K562 (cell line): ENCODE measurements around the gene ZBTB9. TPM values are rescaled to one million over a fixed set of nuclear protein-coding genes. Genes with fewer than 3 reads are reported as not detected.

Experiments used
- ARHGAP35 ChIP-seq: fragments of 450-650 bp; IDR thresholded peaks from 2 replicates; pipeline ENCODE4 v1.6.1; 2018; ENCODE audit not compliant: partially characterized antibody
- BRD9 ChIP-seq: fragments of 450-650 bp; IDR thresholded peaks from 2 replicates; pipeline ENCODE4 v1.6.1; 2018; ENCODE audit warnings: low read depth; ENCODE audit not compliant: partially characterized antibody
- EGR1 ChIP-seq: fragments of 450-650 bp; conservative IDR thresholded peaks from 2 replicates; pipeline ENCODE4 v1.6.1; 2017; ENCODE audit warnings: mild to moderate bottlenecking
- EHMT2 ChIP-seq: fragments of 450-650 bp; IDR thresholded peaks from 2 replicates; pipeline ENCODE4 v1.6.1; 2018; ENCODE audit warnings: antibody characterized with exemption
- ELF2 ChIP-seq: fragments of 250-450 bp; sonication (Bioruptor Pico); IDR thresholded peaks from 2 replicates; pipeline ENCODE4 v1.5.0; 2021; ENCODE audit warnings: mild to moderate bottlenecking
- EP400 ChIP-seq: fragments of 450-650 bp; IDR thresholded peaks from 2 replicates; pipeline ENCODE4 v1.6.1; 2017; ENCODE audit warnings: antibody characterized with exemption, mild to moderate bottlenecking, moderate library complexity
- ETV6 ChIP-seq, 3 experiments: fragments of 150-350 bp in 1 of 3; sonication (generic) in 1 of 3; formaldehyde crosslinking in 1 of 3; IDR thresholded peaks; 2 replicates each; pipeline versions ENCODE4 v1.6.1 to v1.8.0; 2014 to 2022; ENCODE audit warnings: borderline replicate concordance in 2 of 3, low read depth in 2 of 3, antibody characterized with exemption in 1 of 3, low read length in 1 of 3, mild to moderate bottlenecking in 1 of 3, missing genetic modification reagents in 1 of 3
- FOSL1 ChIP-seq: fragments of 200-800 bp; sonication (Bioruptor generic); conservative IDR thresholded peaks from 2 replicates; pipeline ENCODE4 v1.6.1; 2016; ENCODE audit warnings: missing genetic modification characterization, missing compliant biosample characterization
- HMG20B ChIP-seq: fragments of 250-450 bp; sonication (Bioruptor Pico); IDR thresholded peaks from 2 replicates; pipeline ENCODE4 v1.5.0; 2021; ENCODE audit warnings: mild to moderate bottlenecking
- JUND ChIP-seq, 2 experiments: IDR thresholded peaks; 2 replicates in 1 of 2; 3 replicates in 1 of 2; pipeline ENCODE4 v1.6.1; 2011; ENCODE audit warnings: borderline replicate concordance in 2 of 2, low read depth in 2 of 2, low read length in 2 of 2, improper control_type of control experiment in 1 of 2, missing biosample characterization in 1 of 2, missing genetic modification characterization in 1 of 2, missing genetic modification reagents in 1 of 2
- KAT2B ChIP-seq: IDR thresholded peaks from one replicate; pipeline ENCODE4 v1.6.1; 2012; ENCODE audit warnings: low read depth, mild to moderate bottlenecking, control low read depth, inconsistent platforms, low read length, moderate library complexity
- LEF1 ChIP-seq: fragments of 450-650 bp; IDR thresholded peaks from 2 replicates; pipeline ENCODE4 v1.6.1; 2016; ENCODE audit warnings: mild to moderate bottlenecking
- MEIS2 ChIP-seq: fragments of 450-650 bp; IDR thresholded peaks from 2 replicates; pipeline ENCODE4 v1.6.1; 2014; ENCODE audit warnings: mild to moderate bottlenecking; ENCODE audit not compliant: partially characterized antibody
- MTA3 ChIP-seq: fragments of 450-650 bp; formaldehyde crosslinking; IDR thresholded peaks from 2 replicates; pipeline ENCODE4 v1.6.1; 2017; ENCODE audit warnings: mild to moderate bottlenecking, borderline replicate concordance
- NBN ChIP-seq: fragments of 450-650 bp; IDR thresholded peaks from 2 replicates; pipeline ENCODE4 v1.6.1; 2016; ENCODE audit warnings: low read depth, mild to moderate bottlenecking
- NCOR1 ChIP-seq: fragments of 450-650 bp; IDR thresholded peaks from 2 replicates; pipeline ENCODE4 v1.6.1; 2016; ENCODE audit warnings: mild to moderate bottlenecking, moderate library complexity
- NFRKB ChIP-seq: fragments of 450-650 bp; IDR thresholded peaks from 2 replicates; pipeline ENCODE4 v1.6.1; 2016; ENCODE audit warnings: low read depth
- SAFB ChIP-seq: fragments of 200-400 bp; formaldehyde crosslinking; IDR thresholded peaks from 2 replicates; pipeline ENCODE4 v1.6.1; 2017; ENCODE audit warnings: low read depth, low read length, borderline replicate concordance
- SMARCA5 ChIP-seq: fragments of 450-650 bp; IDR thresholded peaks from 2 replicates; pipeline ENCODE4 v1.6.1; 2016
- SMC3 ChIP-seq: conservative IDR thresholded peaks from 2 replicates; pipeline ENCODE4 v1.6.1; 2011; ENCODE audit warnings: low read depth, low read length, improper control_type of control experiment; ENCODE audit not compliant: insufficient read depth
- TARDBP ChIP-seq: fragments of 450-650 bp; IDR thresholded peaks from 2 replicates; pipeline ENCODE4 v1.6.1; 2016
- polyA plus RNA-seq, 8 experiments: library from polyadenylated mRNA; depleted of rRNA in 4 of 8; stranded (reverse) in 5 of 8; unstranded in 3 of 8; fragments of >200 nt; fragmentation: Nextera tagmentation in 2 of 8; fragmentation: Illumina TruSeq in 1 of 8; extraction: Ambion mirVana in 2 of 8; extraction: Trizol in 1 of 8; gene quantifications; 2 replicates each; pipeline versions ENCODE4 v1.2.1 to v1.2.3, GENCODE V29; 2011 to 2014; ENCODE audit warnings: inconsistent platforms in 1 of 8, missing spikeins in 1 of 8
- total RNA-seq, 7 experiments: library from RNA; depleted of rRNA in 6 of 7; stranded (reverse); fragments of >200 nt in 6 of 7; fragmentation: Illumina TruSeq in 2 of 7; extraction: Trizol in 2 of 7; gene quantifications; 2 replicates each; pipeline versions ENCODE4 v1.2.1 to v1.2.3, GENCODE V29; 2011 to 2021; ENCODE audit warnings: low replicate concordance in 1 of 7
- TF ChIP-seq, protein P1 (sequence below): fragments of 450-650 bp; IDR thresholded peaks from 2 replicates; pipeline ENCODE4 v1.6.1; 2016; ENCODE audit warnings: antibody characterized with exemption
- TF ChIP-seq, protein P2 (sequence below), 3 experiments: IDR thresholded peaks in 2 of 3; conservative IDR thresholded peaks in 1 of 3; 2 replicates each; pipeline ENCODE4 v1.5.1; 2011 to 2012; ENCODE audit warnings: low read length in 3 of 3, mild to moderate bottlenecking in 3 of 3, control low read depth in 2 of 3, improper control_type of control experiment in 1 of 3, inconsistent platforms in 1 of 3, low read depth in 1 of 3, mixed read lengths in 1 of 3, moderate library complexity in 1 of 3; ENCODE audit not compliant: insufficient read depth in 2 of 3
- TF ChIP-seq, protein P3 (sequence below): fragments of 250-450 bp; sonication (Bioruptor Pico); IDR thresholded peaks from 2 replicates; pipeline ENCODE4 v1.5.1; 2021; ENCODE audit warnings: mild to moderate bottlenecking

The ZBTB9 gene
- total and polyA plus RNA-seq, 9 of the 15 experiments (the other 6 are each of a cell fraction or from before 2014, with no cell fraction given): 1.9 to 19.5 (median 10.4) TPM

DNA sequence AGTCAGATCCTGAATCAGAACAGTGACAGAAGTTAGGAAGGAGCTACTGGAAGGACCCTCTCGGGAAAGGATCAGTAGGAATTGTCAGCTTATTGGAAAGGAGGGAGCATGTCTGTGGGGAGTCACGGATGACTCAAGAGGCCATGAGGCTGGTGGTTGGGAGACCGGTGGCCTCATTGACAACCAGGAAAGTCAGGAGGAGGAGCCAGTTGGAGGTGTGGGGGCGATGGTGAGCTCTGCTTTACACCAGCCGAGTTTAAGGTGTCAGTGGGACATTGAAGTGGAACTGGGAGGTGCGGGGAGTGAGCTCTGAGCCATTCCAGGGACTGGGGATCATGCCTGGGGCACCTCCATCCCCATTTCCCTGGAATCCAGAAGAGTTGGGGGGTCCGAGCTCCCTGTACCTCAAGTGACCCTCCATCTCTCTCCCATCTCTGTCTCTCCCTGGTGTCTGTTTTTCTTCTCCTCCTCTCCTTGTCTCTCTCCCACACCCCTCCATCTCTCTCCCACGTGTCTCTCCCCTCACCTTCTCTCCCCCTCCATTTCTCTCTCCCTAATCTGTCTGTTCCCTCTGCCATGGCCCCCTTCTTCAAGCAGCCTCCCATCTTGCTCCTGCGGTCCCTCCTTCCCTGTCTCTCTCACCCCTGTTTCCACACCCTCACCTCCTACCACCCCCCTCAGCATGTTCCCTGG, 14.3 kb upstream of the ZBTB9 start (continued):
- peak; percentile 79 for TF ChIP-seq EGR1
- TF ChIP-seq SMARCA5: 0 out of 2 replicates have a peak, but pooled peaks have one; percentile 15
- TF ChIP-seq, protein P1, sequence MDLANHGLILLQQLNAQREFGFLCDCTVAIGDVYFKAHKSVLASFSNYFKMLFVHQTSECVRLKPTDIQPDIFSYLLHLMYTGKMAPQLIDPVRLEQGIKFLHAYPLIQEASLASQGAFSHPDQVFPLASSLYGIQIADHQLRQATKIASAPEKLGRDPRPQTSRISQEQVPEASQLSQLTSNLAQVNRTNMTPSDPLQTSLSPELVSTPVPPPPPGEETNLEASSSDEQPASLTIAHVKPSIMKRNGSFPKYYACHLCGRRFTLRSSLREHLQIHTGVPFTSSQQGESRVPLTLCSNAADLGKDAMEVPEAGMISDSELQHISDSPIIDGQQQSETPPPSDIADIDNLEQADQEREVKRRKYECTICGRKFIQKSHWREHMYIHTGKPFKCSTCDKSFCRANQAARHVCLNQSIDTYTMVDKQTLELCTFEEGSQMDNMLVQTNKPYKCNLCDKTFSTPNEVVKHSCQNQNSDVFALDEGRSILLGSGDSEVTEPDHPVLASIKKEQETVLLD: 0 out of 2 replicates have a peak, but pooled peaks have one; percentile 57
- peak; percentile 47; the same call in 1 of the 2 replicates for TF ChIP-seq NFRKB
- TF ChIP-seq MEIS2: no peak
- no peak for TF ChIP-seq TARDBP
- 0 out of 2 replicates have a peak, but pooled peaks have one; percentile 39 for TF ChIP-seq EP400
- peak; percentile 32; the same call in 1 of the 2 replicates for TF ChIP-seq EHMT2
- TF ChIP-seq, protein P2, sequence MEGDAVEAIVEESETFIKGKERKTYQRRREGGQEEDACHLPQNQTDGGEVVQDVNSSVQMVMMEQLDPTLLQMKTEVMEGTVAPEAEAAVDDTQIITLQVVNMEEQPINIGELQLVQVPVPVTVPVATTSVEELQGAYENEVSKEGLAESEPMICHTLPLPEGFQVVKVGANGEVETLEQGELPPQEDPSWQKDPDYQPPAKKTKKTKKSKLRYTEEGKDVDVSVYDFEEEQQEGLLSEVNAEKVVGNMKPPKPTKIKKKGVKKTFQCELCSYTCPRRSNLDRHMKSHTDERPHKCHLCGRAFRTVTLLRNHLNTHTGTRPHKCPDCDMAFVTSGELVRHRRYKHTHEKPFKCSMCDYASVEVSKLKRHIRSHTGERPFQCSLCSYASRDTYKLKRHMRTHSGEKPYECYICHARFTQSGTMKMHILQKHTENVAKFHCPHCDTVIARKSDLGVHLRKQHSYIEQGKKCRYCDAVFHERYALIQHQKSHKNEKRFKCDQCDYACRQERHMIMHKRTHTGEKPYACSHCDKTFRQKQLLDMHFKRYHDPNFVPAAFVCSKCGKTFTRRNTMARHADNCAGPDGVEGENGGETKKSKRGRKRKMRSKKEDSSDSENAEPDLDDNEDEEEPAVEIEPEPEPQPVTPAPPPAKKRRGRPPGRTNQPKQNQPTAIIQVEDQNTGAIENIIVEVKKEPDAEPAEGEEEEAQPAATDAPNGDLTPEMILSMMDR (IDR thresholded peaks at IDR 0.05 in 2 of 3, conservative IDR thresholded peaks at IDR 0.05 in 1 of 3; ENCODE audit: insufficient read depth in 2 of 3, low read depth in 1 of 3, low read length in 3 of 3): peak in 2 of 3 experiments; percentile 4 to 22; a peak in 1 of 6 replicates
- peak; percentile 79 for TF ChIP-seq ARHGAP35
- TF ChIP-seq, protein P3, sequence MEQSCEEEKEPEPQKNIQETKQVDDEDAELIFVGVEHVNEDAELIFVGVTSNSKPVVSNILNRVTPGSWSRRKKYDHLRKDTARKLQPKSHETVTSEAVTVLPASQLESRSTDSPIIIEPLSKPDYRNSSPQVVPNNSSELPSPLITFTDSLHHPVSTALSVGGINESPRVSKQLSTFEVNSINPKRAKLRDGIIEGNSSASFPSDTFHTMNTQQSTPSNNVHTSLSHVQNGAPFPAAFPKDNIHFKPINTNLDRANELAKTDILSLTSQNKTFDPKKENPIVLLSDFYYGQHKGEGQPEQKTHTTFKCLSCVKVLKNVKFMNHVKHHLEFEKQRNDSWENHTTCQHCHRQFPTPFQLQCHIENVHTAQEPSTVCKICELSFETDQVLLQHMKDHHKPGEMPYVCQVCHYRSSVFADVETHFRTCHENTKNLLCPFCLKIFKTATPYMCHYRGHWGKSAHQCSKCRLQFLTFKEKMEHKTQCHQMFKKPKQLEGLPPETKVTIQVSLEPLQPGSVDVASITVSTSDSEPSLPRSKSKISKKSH: no peak
- TF ChIP-seq NCOR1: no peak
- TF ChIP-seq KAT2B: no peak
- 0 out of 2 replicates have a peak, but pooled peaks have one; percentile 12 for TF ChIP-seq MTA3
- peak; percentile 39; the same call in 1 of the 2 replicates for TF ChIP-seq NBN
- no peak for TF ChIP-seq ETV6 (IDR thresholded peaks at IDR 0.05; ENCODE audit: borderline replicate concordance in 1 of 2, low read depth in 2 of 2, low read length in 1 of 2)
- TF ChIP-seq ETV6 (CRISPR knock-in tag; IDR thresholded peaks at IDR 0.05; ENCODE audit: borderline replicate concordance): no peak
- 0 out of 2 replicates have a peak, but pooled peaks have one; percentile 20 for TF ChIP-seq ELF2 (CRISPR knock-in tag)
- TF ChIP-seq HMG20B (CRISPR knock-in tag): no peak
- peak; percentile 66 for TF ChIP-seq FOSL1 (tag)
- TF ChIP-seq SAFB: no peak
- TF ChIP-seq SMC3: no peak
- TF ChIP-seq BRD9: peak; percentile 44
- no peak for TF ChIP-seq LEF1
- TF ChIP-seq JUND (IDR thresholded peaks at IDR 0.05; ENCODE audit: borderline replicate concordance, low read depth, low read length): peak; percentile 38; the same call in 1 of the 2 replicates
- no peak; the same call in 2 of the 3 replicates for TF ChIP-seq JUND (tag; IDR thresholded peaks at IDR 0.05; ENCODE audit: borderline replicate concordance, low read depth, low read length)
